ENCODE measurements around the gene CUL2. TPM values are rescaled to one million over a fixed set of nuclear protein-coding genes. Genes with fewer than 3 reads are reported as not detected.

CUL2 gene
- total and polyA plus RNA-seq, 2 experiments from 2014 or later: 17.2 to 38.3 TPM

DNA sequence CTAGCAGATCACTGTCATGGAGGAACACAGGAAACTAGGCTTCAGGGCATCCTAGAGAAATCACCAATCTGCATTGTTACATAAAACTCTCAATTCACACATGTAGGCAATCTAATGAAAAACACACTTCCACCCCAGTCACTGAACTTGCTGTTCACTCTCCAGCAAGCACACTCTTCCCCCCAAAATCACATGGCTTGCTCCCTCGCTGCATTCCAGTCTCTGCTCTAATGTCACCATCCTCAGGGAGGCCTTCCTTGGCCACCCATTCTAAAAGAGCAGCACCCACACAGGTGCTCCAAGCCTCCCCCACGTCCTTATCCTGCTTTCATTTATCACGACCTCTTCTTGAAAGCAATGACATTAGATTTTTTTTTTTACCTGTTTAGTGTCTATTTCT is 19.6 kb downstream of the CUL2 start:
- TF ChIP-seq, protein P1, sequence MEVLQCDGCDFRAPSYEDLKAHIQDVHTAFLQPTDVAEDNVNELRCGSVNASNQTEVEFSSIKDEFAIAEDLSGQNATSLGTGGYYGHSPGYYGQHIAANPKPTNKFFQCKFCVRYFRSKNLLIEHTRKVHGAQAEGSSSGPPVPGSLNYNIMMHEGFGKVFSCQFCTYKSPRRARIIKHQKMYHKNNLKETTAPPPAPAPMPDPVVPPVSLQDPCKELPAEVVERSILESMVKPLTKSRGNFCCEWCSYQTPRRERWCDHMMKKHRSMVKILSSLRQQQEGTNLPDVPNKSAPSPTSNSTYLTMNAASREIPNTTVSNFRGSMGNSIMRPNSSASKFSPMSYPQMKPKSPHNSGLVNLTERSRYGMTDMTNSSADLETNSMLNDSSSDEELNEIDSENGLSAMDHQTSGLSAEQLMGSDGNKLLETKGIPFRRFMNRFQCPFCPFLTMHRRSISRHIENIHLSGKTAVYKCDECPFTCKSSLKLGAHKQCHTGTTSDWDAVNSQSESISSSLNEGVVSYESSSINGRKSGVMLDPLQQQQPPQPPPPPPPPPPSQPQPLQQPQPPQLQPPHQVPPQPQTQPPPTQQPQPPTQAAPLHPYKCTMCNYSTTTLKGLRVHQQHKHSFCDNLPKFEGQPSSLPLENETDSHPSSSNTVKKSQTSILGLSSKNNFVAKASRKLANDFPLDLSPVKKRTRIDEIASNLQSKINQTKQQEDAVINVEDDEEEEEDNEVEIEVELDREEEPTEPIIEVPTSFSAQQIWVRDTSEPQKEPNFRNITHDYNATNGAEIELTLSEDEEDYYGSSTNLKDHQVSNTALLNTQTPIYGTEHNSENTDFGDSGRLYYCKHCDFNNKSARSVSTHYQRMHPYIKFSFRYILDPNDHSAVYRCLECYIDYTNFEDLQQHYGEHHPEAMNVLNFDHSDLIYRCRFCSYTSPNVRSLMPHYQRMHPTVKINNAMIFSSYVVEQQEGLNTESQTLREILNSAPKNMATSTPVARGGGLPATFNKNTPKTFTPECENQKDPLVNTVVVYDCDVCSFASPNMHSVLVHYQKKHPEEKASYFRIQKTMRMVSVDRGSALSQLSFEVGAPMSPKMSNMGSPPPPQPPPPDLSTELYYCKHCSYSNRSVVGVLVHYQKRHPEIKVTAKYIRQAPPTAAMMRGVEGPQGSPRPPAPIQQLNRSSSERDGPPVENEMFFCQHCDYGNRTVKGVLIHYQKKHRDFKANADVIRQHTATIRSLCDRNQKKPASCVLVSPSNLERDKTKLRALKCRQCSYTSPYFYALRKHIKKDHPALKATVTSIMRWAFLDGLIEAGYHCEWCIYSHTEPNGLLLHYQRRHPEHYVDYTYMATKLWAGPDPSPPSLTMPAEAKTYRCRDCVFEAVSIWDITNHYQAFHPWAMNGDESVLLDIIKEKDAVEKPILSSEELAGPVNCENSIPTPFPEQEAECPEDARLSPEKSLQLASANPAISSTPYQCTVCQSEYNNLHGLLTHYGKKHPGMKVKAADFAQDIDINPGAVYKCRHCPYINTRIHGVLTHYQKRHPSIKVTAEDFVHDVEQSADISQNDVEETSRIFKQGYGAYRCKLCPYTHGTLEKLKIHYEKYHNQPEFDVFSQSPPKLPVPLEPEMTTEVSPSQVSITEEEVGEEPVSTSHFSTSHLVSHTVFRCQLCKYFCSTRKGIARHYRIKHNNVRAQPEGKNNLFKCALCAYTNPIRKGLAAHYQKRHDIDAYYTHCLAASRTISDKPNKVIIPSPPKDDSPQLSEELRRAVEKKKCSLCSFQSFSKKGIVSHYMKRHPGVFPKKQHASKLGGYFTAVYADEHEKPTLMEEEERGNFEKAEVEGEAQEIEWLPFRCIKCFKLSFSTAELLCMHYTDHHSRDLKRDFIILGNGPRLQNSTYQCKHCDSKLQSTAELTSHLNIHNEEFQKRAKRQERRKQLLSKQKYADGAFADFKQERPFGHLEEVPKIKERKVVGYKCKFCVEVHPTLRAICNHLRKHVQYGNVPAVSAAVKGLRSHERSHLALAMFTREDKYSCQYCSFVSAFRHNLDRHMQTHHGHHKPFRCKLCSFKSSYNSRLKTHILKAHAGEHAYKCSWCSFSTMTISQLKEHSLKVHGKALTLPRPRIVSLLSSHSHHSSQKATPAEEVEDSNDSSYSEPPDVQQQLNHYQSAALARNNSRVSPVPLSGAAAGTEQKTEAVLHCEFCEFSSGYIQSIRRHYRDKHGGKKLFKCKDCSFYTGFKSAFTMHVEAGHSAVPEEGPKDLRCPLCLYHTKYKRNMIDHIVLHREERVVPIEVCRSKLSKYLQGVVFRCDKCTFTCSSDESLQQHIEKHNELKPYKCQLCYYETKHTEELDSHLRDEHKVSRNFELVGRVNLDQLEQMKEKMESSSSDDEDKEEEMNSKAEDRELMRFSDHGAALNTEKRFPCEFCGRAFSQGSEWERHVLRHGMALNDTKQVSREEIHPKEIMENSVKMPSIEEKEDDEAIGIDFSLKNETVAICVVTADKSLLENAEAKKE (CRISPR knock-in tag; IDR thresholded peaks at IDR 0.05): no peak
- TF ChIP-seq CREB1 (CRISPR knock-in tag; IDR thresholded peaks at IDR 0.05; ENCODE audit: low read depth) (no peak), EZH2phosphoT487 (IDR thresholded peaks at IDR 0.05; ENCODE audit: unreplicated experiment) (no peak), STAT1 (IDR thresholded peaks at IDR 0.05; ENCODE audit: unreplicated experiment) (no peak), POLR2AphosphoS5 (IDR thresholded peaks at IDR 0.05; ENCODE audit: low read depth) (no peak)
- DNase-seq (ENCODE audit: low spot score): no peak

DNA sequence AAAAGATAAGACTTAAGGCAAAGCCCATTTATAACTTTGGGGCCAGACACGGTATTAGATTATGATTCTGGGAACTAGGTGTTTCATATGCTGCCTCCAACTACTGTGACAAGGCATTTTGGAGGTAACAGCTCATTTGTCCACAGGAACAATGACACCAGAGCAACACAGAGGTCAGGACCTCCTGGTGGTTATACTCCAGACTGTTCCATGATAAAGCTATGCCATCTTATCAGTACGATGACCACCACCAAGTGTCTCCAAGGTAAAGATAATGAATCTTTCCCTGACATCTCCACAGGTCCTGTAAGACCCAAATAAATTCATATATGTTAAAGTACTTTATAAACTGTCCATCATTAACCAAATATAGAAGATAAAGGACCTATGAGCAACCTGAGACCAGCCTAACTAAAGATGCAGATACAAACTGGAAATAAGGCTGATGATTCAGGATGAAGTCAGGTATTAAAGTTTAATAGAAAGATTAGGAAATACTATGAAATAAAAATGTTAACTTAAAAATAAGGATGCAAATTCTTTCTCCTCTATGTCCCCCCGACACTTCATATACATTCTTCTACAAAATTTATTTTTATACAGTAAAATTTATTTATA is 26.2 kb downstream of the CUL2 start:
- Histone ChIP-seq H4K20me1 (replicated peaks; ENCODE audit: insufficient read depth) (no peaks in the 10 kb centered on the region), H3K9me2 (ENCODE audit: insufficient read depth) (no peaks in the 10 kb centered on the region), H3K27ac (ENCODE audit: low read depth) (no peak overlapping the region), H3K79me2 (replicated peaks; ENCODE audit: insufficient read depth) (no peaks in the 10 kb centered on the region), H2AFZ (no peak overlapping the region), H3F3A (replicated peaks; ENCODE audit: low read depth) (no peaks in the 10 kb centered on the region), H3K27me3 (ENCODE audit: insufficient read depth) (no peaks in the 10 kb centered on the region), H3K4me2 (no peak overlapping the region), H3K4me1 (ENCODE audit: insufficient read depth) (peaks cover 6% of the 10 kb centered on the region), H3K36me3 (ENCODE audit: insufficient read depth) (peaks cover 3% of the 10 kb centered on the region; the same call in 1 of the 2 replicates), H3K4me3 (no peak overlapping the region)
- TF ChIP-seq, protein P2, sequence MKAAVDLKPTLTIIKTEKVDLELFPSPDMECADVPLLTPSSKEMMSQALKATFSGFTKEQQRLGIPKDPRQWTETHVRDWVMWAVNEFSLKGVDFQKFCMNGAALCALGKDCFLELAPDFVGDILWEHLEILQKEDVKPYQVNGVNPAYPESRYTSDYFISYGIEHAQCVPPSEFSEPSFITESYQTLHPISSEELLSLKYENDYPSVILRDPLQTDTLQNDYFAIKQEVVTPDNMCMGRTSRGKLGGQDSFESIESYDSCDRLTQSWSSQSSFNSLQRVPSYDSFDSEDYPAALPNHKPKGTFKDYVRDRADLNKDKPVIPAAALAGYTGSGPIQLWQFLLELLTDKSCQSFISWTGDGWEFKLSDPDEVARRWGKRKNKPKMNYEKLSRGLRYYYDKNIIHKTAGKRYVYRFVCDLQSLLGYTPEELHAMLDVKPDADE (IDR thresholded peaks at IDR 0.05): no peak
- TF ChIP-seq ZNF114 (CRISPR knock-in tag; IDR thresholded peaks at IDR 0.05): no peak
- no peak for TF ChIP-seq NANOG (IDR thresholded peaks at IDR 0.05; ENCODE audit: borderline replicate concordance)
- TF ChIP-seq, protein P3, sequence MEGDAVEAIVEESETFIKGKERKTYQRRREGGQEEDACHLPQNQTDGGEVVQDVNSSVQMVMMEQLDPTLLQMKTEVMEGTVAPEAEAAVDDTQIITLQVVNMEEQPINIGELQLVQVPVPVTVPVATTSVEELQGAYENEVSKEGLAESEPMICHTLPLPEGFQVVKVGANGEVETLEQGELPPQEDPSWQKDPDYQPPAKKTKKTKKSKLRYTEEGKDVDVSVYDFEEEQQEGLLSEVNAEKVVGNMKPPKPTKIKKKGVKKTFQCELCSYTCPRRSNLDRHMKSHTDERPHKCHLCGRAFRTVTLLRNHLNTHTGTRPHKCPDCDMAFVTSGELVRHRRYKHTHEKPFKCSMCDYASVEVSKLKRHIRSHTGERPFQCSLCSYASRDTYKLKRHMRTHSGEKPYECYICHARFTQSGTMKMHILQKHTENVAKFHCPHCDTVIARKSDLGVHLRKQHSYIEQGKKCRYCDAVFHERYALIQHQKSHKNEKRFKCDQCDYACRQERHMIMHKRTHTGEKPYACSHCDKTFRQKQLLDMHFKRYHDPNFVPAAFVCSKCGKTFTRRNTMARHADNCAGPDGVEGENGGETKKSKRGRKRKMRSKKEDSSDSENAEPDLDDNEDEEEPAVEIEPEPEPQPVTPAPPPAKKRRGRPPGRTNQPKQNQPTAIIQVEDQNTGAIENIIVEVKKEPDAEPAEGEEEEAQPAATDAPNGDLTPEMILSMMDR (conservative IDR thresholded peaks at IDR 0.05; ENCODE audit: low read depth in 2 of 2): no peak
- TF ChIP-seq EZH2phosphoT487 (IDR thresholded peaks at IDR 0.05; ENCODE audit: unreplicated experiment): no peak
- no peak for TF ChIP-seq ZNF331 (CRISPR knock-in tag; IDR thresholded peaks at IDR 0.05; ENCODE audit: low read depth)
- ATAC-seq (no peak), DNase-seq (ENCODE audit: low spot score) (no peak)
- H3K36me3 Mint-ChIP-seq (ENCODE audit: low read depth): peaks cover 21% of the 10 kb centered on the region
- no peak overlapping the region for H3K27ac Mint-ChIP-seq
- H3K9me3 Mint-ChIP-seq: no peaks in the 10 kb centered on the region
- H3K4me3 Mint-ChIP-seq: no peak overlapping the region
- H3K27me3 Mint-ChIP-seq (ENCODE audit: insufficient read depth, low read depth, poor library complexity): no peaks in the 10 kb centered on the region
- peaks cover 1% of the 10 kb centered on the region; the same call in 2 of the 3 replicates for H3K4me1 Mint-ChIP-seq

More for the DNA sequence above, 19.6 kb downstream of the CUL2 start:
- Histone ChIP-seq H3K4me2 (no peak overlapping the region), H3K4me1 (ENCODE audit: insufficient read depth) (no peaks in the 10 kb centered on the region), H3F3A (replicated peaks; ENCODE audit: low read depth) (no peaks in the 10 kb centered on the region), H4K20me1 (replicated peaks; ENCODE audit: insufficient read depth) (no peaks in the 10 kb centered on the region; the same call in 1 of the 2 replicates), H3K36me3 (ENCODE audit: insufficient read depth) (no peaks in the 10 kb centered on the region), H2AFZ (no peak overlapping the region), H3K27me3 (ENCODE audit: insufficient read depth) (no peaks in the 10 kb centered on the region), H3K4me3 (no peak overlapping the region), H3K79me2 (replicated peaks; ENCODE audit: insufficient read depth) (peaks cover 38% of the 10 kb centered on the region), H3K27ac (ENCODE audit: low read depth) (no peak overlapping the region), H3K9me2 (ENCODE audit: insufficient read depth) (no peaks in the 10 kb centered on the region)
- H3K36me3 Mint-ChIP-seq (ENCODE audit: low read depth): peaks cover 11% of the 10 kb centered on the region
- H3K27me3 Mint-ChIP-seq (ENCODE audit: insufficient read depth, low read depth, poor library complexity): no peaks in the 10 kb centered on the region
- no peaks in the 10 kb centered on the region for H3K9me3 Mint-ChIP-seq
- H3K27ac Mint-ChIP-seq: no peak overlapping the region
- no peak overlapping the region for H3K4me3 Mint-ChIP-seq
- ATAC-seq: no peak
- no peaks in the 10 kb centered on the region for H3K4me1 Mint-ChIP-seq

Measured in GM23338 (cell line).